ENCODE data around the gene CLDN6. TPM values are rescaled to one million over a fixed set of nuclear protein-coding genes. Genes with fewer than 3 reads are reported as not detected.

The CLDN6 gene
- total RNA-seq, 1 donor from 2014 or later: not detected

- intact Hi-C loops (cut with DNase I): no loop called here
- H3K27ac ChIP-seq: no peak overlapping the region
- ATAC-seq (peak; percentile 10), DNase-seq (peak; percentile 78)
- TF ChIP-seq CTCF (IDR thresholded peaks at IDR 0.05): no peak
- no peaks in the 10 kb centered on the region for H3K27me3 ChIP-seq
- peaks cover 13% of the 10 kb centered on the region for H3K4me1 ChIP-seq
- no peaks in the 10 kb centered on the region for H3K9me3 ChIP-seq
- no peak overlapping the region for H3K4me3 ChIP-seq
- no peaks in the 10 kb centered on the region for H3K36me3 ChIP-seq
These were observed 40.5 kb downstream of the CLDN6 start for GRCh38 chr16:2977440-2977839.

GRCh38 chr16:2976673-2977072 is 41.3 kb downstream of the CLDN6 start:
- TF ChIP-seq CTCF (IDR thresholded peaks at IDR 0.05): no peak
- Histone ChIP-seq H3K27me3 (no peaks in the 10 kb centered on the region), H3K4me3 (no peak overlapping the region), H3K9me3 (no peaks in the 10 kb centered on the region), H3K36me3 (no peaks in the 10 kb centered on the region), H3K27ac (no peak overlapping the region), H3K4me1 (peaks cover 13% of the 10 kb centered on the region)
- intact Hi-C loops (cut with DNase I): no loop called here
- ATAC-seq: no peak
- DNase-seq: no peak

GRCh38 chr16:2976201-2976600 is 41.8 kb downstream of the CLDN6 start:
- DNase-seq (no peak), ATAC-seq (no peak)
- intact Hi-C loops (cut with DNase I): no loop called here
- no peaks in the 10 kb centered on the region for H3K27me3 ChIP-seq
- peaks cover 12% of the 10 kb centered on the region for H3K4me1 ChIP-seq
- no peaks in the 10 kb centered on the region for H3K9me3 ChIP-seq
- H3K36me3 ChIP-seq: no peaks in the 10 kb centered on the region
- no peak for TF ChIP-seq CTCF (IDR thresholded peaks at IDR 0.05)
- H3K27ac ChIP-seq: no peak overlapping the region
- no peak overlapping the region for H3K4me3 ChIP-seq

- peaks cover 10% of the 10 kb centered on the region for H3K4me1 ChIP-seq
- no peak for TF ChIP-seq CTCF (IDR thresholded peaks at IDR 0.05)
- intact Hi-C loops (cut with DNase I): no loop called here
- H3K27ac ChIP-seq: no peak overlapping the region
- ATAC-seq (no peak), DNase-seq (no peak)
- H3K36me3 ChIP-seq: no peaks in the 10 kb centered on the region
- H3K4me3 ChIP-seq: no peak overlapping the region
- no peaks in the 10 kb centered on the region for H3K27me3 ChIP-seq
- H3K9me3 ChIP-seq: no peaks in the 10 kb centered on the region
These were observed 42.7 kb downstream of the CLDN6 start for GRCh38 chr16:2975161-2975795.

GRCh38 chr16:2974319-2975056 is 43.5 kb downstream of the CLDN6 start:
- no peaks in the 10 kb centered on the region for H3K27me3 ChIP-seq
- intact Hi-C loops (cut with DNase I): no loop called here
- no peak for ATAC-seq
- H3K9me3 ChIP-seq: no peaks in the 10 kb centered on the region
- H3K4me1 ChIP-seq: peaks cover 9% of the 10 kb centered on the region
- no peak for TF ChIP-seq CTCF (IDR thresholded peaks at IDR 0.05)
- H3K36me3 ChIP-seq: no peaks in the 10 kb centered on the region
- H3K4me3 ChIP-seq: no peak overlapping the region
- no peak overlapping the region for H3K27ac ChIP-seq
- DNase-seq: no peak
